BJ (cell line): ENCODE results near the gene UBTD1. TPM values are rescaled to one million over a fixed set of nuclear protein-coding genes. Genes with fewer than 3 reads are reported as not detected.
"Not testable (repeated sequence)": the region's sequence is repeated elsewhere in the genome, so short reads cannot be mapped to it uniquely, and the experiment has no call there.

Experiments used
- CTCF ChIA-PET: fragments of 350-600 bp; formaldehyde crosslinking; extraction: SDS; loops from one replicate; lab custom pipeline; 2021; ENCODE audit warnings: antibody characterized with exemption, inconsistent platforms; lab: Yijun Ruan, JAX
- POLR2A ChIA-PET: fragments of 300-600 bp; sonication (Branson Sonifier 250); formaldehyde crosslinking; extraction: SDS; loops from one replicate; lab custom pipeline; 2021; ENCODE audit warnings: antibody characterized with exemption; lab: Charles Lee
- DNase-seq: peaks from one replicate; pipeline ENCODE4 v3.0.0-alpha.2; 2011; ENCODE audit warnings: low read depth
- H3K27me3 ChIP-seq: 2 replicates; pipeline ENCODE4 v1.6.0; 2011; ENCODE audit warnings: low read length; ENCODE audit not compliant: control insufficient read depth, insufficient read depth
- H3K36me3 ChIP-seq: 2 replicates; pipeline ENCODE4 v1.5.1; 2011; ENCODE audit warnings: low read length; ENCODE audit not compliant: control insufficient read depth, insufficient read depth
- H3K4me3 ChIP-seq: 2 replicates; pipeline ENCODE4 v1.5.1; 2011; ENCODE audit warnings: low read depth, mild to moderate bottlenecking, control low read depth, low read length
- polyA plus RNA-seq: library from polyadenylated mRNA; depleted of rRNA; stranded (reverse); fragments of >200 nt; gene quantifications from 2 replicates; pipeline ENCODE4 v1.2.3, GENCODE V29; 2011
- TF ChIP-seq, protein P1 (sequence below): IDR thresholded peaks from 2 replicates; pipeline ENCODE4 v1.5.1; 2011; ENCODE audit warnings: low read depth, mild to moderate bottlenecking, control low read depth, inconsistent platforms, low read length, moderate library complexity; ENCODE audit not compliant: insufficient read depth

Gene UBTD1
- polyA plus RNA-seq, 1 experiment: 39.0 TPM

DNA sequence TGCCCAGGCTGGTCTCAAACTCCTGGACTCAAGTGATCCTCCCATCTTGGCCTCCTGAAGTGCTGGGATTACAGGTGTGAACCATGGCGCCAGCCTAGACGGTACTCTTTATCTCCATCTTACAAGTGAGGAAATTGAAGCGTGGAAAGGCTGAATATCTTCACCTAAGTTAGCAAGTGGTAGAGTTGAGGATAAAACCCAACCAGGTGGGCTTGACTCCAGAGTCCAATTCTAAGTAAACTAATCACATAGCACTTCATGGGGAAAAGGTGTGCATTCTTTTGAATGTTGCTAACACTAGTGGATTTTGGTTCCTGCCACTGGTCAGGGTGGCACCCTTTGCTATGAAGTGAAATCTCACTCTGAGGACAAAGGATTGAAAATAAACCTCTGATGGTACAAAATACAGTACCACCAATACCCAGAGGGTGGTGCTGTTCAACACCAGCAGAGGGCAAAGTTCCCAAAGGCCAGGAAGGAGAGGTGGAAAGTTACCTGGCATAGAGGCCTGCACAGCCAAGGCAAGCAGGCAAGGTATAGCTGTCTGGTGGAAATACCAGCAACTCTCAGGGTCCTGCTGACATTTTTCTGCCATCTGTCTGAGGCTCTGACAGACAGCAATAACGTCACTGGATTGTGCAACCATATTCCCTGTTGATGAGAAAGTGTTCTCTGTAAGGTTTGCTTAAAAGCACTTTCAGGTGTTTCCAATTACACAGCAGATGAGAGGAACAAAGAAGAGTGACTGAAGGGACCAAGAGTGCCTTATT is 35.2 kb upstream of the UBTD1 start:
- TF ChIP-seq, protein P1, sequence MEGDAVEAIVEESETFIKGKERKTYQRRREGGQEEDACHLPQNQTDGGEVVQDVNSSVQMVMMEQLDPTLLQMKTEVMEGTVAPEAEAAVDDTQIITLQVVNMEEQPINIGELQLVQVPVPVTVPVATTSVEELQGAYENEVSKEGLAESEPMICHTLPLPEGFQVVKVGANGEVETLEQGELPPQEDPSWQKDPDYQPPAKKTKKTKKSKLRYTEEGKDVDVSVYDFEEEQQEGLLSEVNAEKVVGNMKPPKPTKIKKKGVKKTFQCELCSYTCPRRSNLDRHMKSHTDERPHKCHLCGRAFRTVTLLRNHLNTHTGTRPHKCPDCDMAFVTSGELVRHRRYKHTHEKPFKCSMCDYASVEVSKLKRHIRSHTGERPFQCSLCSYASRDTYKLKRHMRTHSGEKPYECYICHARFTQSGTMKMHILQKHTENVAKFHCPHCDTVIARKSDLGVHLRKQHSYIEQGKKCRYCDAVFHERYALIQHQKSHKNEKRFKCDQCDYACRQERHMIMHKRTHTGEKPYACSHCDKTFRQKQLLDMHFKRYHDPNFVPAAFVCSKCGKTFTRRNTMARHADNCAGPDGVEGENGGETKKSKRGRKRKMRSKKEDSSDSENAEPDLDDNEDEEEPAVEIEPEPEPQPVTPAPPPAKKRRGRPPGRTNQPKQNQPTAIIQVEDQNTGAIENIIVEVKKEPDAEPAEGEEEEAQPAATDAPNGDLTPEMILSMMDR: peak; percentile 80
- Histone ChIP-seq H3K27me3 (no peaks in the 10 kb centered on the region), H3K4me3 (no peak overlapping the region), H3K36me3 (peaks cover 38% of the 10 kb centered on the region)
- ChIA-PET POLR2A (no interaction called here), CTCF (interaction anchor here (0.7 to 10.4 kb wide), 18 partner anchors 10 to 149 kb away, joined by 3 to 104 read pairs (median 4); partner anchors contain the start of gene UBTD1)
- DNase-seq: peak; percentile 77

DNA sequence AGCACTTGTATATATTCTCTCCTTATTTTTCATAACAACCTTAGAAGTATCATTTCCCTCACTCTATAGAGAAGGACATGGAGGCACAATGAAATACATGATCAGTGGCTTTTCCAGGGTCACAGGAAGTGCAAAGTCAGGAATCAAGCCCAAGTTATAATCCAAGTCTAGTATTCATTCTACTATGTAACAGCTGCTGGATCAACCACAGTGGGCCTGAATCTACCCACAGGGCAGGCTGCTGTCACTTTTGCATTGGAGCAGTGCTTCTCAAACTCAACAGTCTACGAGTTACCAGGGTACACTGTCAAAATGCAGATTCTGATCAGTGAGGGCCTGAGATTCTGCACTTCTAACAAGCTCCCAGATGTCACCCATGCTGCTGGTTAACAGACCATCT is 34.5 kb upstream of the UBTD1 start:
- peaks cover 37% of the 10 kb centered on the region for H3K36me3 ChIP-seq
- CTCF ChIA-PET: interaction anchor here (0.6 to 10.4 kb wide), 19 partner anchors 9 to 222 kb away, joined by 3 to 104 read pairs (median 4); partner anchors contain the start of gene UBTD1
- H3K4me3 ChIP-seq: no peak overlapping the region
- POLR2A ChIA-PET: no interaction called here
- no peak for DNase-seq
- TF ChIP-seq, protein P1: no peak
- no peaks in the 10 kb centered on the region for H3K27me3 ChIP-seq

DNA sequence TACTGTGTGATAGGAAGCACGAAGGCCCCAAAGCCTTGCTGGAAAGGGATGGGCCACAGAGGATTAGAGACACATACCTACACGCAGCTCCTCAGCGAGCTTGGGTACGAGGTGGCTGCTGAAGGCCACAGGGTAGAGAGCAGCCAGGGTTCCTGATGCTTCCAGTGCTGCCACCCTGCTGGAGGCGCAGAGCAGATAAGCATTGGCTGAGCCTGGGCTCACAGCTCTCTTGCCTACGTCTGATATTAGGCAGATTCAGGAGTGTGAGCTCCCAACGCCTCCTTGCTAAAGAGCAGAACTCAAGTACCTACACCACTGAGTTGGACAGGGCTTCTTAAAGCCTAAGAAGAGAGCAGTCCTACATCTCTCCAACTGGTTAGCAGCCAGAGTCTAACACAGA is 32.7 kb upstream of the UBTD1 start:
- Histone ChIP-seq H3K36me3 (peaks cover 37% of the 10 kb centered on the region), H3K27me3 (no peaks in the 10 kb centered on the region), H3K4me3 (no peak overlapping the region)
- TF ChIP-seq, protein P1: no peak
- POLR2A ChIA-PET: no interaction called here
- CTCF ChIA-PET: interaction anchor here (1.4 to 10.4 kb wide), 4 partner anchors 11 to 86 kb away, joined by 5 to 104 read pairs (median 6); no protein-coding TSS in a partner anchor
- DNase-seq: no peak

DNA sequence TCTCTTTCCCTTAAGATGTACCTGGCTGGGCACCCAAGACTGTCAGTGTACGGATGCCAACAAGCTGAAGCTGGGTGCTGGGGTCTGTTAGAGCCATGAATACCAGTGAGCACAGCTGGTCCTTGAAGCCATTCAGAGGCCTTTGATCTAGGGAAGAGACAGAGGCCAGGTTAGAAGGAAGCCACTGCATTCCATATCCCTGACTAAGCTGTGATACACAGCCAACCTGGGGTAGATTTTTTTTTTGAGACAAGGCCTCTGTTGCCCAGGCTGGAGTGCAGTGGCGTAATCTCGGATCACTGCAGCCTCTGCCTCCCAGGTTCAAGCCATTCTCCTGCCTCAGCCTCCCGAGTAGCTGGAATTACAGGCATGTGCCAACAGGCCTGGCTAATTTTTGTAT is 32.0 kb upstream of the UBTD1 start:
- H3K36me3 ChIP-seq: peaks cover 36% of the 10 kb centered on the region
- no peak for DNase-seq
- POLR2A ChIA-PET: no interaction called here

DNA sequence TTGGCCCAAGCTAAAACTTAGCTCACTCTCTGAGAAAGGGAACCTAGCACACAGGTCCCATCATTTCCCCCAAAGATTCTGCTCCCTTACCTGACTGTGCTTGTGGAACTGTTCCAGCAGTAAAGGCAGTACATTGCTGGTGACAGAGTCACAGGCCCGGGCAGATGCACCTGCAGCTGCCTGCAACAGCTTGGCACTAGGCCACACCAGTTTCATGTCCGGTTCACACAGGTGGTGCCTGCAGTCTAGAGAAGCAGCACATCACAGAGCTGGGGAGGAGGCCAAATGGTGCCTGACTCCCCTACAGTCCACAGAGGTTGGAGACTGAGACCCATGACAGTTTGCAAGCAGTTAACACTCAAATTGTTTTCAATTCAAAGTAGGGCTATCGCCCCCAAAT is 30.6 kb upstream of the UBTD1 start:
- ChIA-PET CTCF (interaction anchor here (1.1 to 10.4 kb wide), 2 partner anchors 84 to 191 kb away, joined by 3 to 104 read pairs; no protein-coding TSS in a partner anchor), POLR2A (no interaction called here)
- Histone ChIP-seq H3K4me3 (no peak overlapping the region), H3K36me3 (peaks cover 31% of the 10 kb centered on the region), H3K27me3 (no peaks in the 10 kb centered on the region)
- no peak for DNase-seq
- TF ChIP-seq, protein P1: no peak

More for the DNA sequence above, 32.0 kb upstream of the UBTD1 start:
- CTCF ChIA-PET: interaction anchor here (1.4 to 10.4 kb wide), 3 partner anchors 12 to 85 kb away, joined by 6 to 104 read pairs (median 7); no protein-coding TSS in a partner anchor
- TF ChIP-seq, protein P1: no peak
- Histone ChIP-seq H3K4me3 (no peak overlapping the region), H3K27me3 (no peaks in the 10 kb centered on the region)

DNA sequence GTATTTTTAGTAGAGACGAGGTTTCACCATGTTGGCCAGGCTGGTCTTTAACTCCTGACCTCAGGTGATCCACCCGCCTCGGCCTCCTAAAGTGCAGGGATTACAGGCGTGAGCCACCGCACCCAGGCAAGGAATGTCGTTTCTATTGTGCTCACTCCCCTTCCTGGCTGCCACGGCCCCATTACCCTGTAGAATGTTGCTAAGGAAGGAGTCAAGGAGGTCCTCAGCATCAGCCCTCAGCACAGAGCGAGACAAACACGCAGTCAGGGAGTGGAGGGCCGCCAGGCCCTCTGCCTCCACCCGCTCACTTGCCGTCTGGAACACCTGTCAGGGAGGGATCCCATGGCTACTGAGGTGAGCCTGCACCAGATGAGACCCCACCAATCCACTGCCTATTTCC is 29.9 kb upstream of the UBTD1 start:
- POLR2A ChIA-PET, H3K27me3 ChIP-seq, DNase-seq, H3K4me3 ChIP-seq: not testable (repeated sequence)
- CTCF ChIA-PET: interaction anchor here (10.4 kb wide), 1 partner anchor 83 kb away, joined by 104 read pairs; no protein-coding TSS in a partner anchor
- peaks cover 33% of the 10 kb centered on the region for H3K36me3 ChIP-seq
